ENCODE measurements around the gene CYB5D1. TPM values are rescaled to one million over a fixed set of nuclear protein-coding genes. Genes with fewer than 3 reads are reported as not detected.
"Not testable (repeated sequence)": the region's sequence is repeated elsewhere in the genome, so short reads cannot be mapped to it uniquely, and the experiment has no call there.

Gene CYB5D1, protein sequence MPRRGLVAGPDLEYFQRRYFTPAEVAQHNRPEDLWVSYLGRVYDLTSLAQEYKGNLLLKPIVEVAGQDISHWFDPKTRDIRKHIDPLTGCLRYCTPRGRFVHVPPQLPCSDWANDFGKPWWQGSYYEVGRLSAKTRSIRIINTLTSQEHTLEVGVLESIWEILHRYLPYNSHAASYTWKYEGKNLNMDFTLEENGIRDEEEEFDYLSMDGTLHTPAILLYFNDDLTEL
- polyA plus RNA-seq (2011; rRNA removed) (6.9 and 8.1 TPM in 2 replicates), polyA minus RNA-seq (2011; rRNA and poly(A)+ RNA removed) (5.3 and 8.7 TPM in 2 replicates)

DNA sequence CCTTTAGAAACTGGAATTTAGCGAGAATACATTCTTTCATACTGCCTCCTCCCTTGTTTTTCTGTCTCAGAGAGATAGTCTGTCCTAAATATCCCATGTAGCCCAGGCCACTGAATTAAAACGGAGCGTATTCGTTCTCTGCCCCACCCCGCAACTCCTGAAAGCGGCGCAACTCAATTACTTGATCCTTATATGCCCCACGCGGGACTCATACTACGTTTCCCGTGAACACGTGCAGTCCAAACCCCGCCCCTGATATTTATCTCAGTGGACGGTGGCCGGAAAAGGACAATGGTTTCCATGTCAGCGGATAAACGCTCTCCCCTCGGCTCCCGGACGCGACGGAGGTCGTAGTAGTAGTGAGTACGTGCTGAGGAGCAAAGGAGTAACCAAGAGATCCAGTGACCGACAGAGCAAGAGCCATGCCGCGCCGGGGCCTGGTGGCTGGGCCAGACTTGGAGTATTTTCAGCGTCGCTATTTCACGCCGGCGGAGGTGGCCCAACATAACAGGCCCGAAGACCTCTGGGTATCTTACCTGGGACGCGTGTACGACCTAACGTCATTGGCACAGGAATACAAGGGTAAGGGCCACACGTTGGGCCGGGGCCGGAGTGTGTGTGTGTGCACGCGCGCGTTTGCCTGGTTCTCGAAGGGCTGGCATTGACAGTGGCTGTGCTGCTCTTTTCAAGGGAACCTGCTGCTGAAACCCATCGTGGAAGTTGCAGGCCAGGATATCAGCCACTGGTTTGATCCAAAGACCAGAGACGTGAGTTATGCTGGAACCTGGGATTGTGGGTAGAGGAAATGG is at the start of gene CYB5D1:
CYB5D1 (plus strand) TSS at position 291 of the 809 bp plus-strand sequence; CDS start at position 423, 132 bp downstream.
- Histone ChIP-seq H3K4me3 (ENCODE audit: low read depth, low read length) (peak within 1 kb of the TSS; percentile 81), H3K9me3 (ENCODE audit: control insufficient read depth, insufficient read depth, low read length) (no peaks in the 10 kb centered on the region; the same call in 1 of the 2 replicates), H3K27me3 (ENCODE audit: control insufficient read depth, insufficient read depth, low read length) (no peaks in the 10 kb centered on the region), H3K27ac (ENCODE audit: low read depth, low read length) (peak within 1 kb of the TSS; percentile 91)
- CTCF ChIA-PET, result interaction anchor here (0.7 to 1.2 kb wide), 8 partner anchors 13 to 132 kb away, joined by 3 to 6 read pairs (median 4); partner anchors contain the start of gene KDM6B
- peak; percentile 84 for DNase-seq (ENCODE audit: low read depth, low spot score)
- TF ChIP-seq, protein P1, sequence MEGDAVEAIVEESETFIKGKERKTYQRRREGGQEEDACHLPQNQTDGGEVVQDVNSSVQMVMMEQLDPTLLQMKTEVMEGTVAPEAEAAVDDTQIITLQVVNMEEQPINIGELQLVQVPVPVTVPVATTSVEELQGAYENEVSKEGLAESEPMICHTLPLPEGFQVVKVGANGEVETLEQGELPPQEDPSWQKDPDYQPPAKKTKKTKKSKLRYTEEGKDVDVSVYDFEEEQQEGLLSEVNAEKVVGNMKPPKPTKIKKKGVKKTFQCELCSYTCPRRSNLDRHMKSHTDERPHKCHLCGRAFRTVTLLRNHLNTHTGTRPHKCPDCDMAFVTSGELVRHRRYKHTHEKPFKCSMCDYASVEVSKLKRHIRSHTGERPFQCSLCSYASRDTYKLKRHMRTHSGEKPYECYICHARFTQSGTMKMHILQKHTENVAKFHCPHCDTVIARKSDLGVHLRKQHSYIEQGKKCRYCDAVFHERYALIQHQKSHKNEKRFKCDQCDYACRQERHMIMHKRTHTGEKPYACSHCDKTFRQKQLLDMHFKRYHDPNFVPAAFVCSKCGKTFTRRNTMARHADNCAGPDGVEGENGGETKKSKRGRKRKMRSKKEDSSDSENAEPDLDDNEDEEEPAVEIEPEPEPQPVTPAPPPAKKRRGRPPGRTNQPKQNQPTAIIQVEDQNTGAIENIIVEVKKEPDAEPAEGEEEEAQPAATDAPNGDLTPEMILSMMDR (IDR thresholded peaks at IDR 0.05; ENCODE audit: low read depth, low read length), result no peak
- POLR2A ChIA-PET, result interaction anchor here (0.6 to 2.3 kb wide), 10 partner anchors 11 to 280 kb away, joined by 3 to 30 read pairs (median 5); partner anchors contain the start of genes CHD3, CNTROB, KDM6B and RNF227

DNA sequence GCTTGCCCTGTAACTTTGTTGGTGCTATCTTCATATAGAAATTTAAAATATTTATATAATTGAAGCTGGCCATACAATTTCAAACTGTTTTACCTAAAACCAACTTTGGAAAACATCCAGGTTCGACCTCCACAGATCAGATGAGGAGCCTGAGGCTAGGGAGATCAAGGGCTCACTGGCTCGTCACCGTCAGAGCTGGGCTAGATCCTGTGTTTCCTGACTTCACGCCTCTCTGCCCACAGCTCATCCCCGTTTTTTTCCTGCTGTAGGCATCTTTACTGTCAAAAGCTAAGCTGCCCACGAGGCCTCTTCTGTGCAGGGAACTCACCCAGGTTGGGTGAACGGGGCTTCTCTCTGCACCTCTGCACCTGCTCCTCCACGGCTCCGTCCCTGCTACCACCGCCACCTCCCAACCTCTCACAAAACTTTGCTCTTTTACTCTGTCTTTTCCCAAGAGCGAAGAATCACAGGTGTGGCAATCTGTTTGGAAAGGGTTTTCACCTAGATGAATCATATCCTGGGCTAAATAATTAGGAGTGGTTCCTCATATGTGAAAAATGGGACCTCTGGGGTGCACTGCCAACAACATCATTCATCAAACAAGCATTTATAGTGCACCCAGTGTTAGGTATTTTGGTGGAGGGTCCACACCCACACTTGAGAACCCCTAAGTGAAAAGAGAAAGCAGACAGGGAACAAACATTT is 48.6 kb upstream of the CYB5D1 start:
- ChIA-PET POLR2A (no interaction called here), CTCF (interaction anchor here (1.0 kb wide), 1 partner anchor 13 kb away, joined by 3 read pairs; no protein-coding TSS in a partner anchor)
- Histone ChIP-seq H3K27me3 (ENCODE audit: control insufficient read depth, insufficient read depth, low read length) (no peaks in the 10 kb centered on the region), H3K4me3 (ENCODE audit: low read depth, low read length) (no peak overlapping the region), H3K27ac (ENCODE audit: low read depth, low read length) (no peak overlapping the region), H3K9me3 (ENCODE audit: control insufficient read depth, insufficient read depth, low read length) (no peaks in the 10 kb centered on the region; the same call in 1 of the 2 replicates)
- DNase-seq (ENCODE audit: low read depth, low spot score), result no peak
- TF ChIP-seq, protein P1 (IDR thresholded peaks at IDR 0.05; ENCODE audit: low read depth, low read length), result no peak

DNA sequence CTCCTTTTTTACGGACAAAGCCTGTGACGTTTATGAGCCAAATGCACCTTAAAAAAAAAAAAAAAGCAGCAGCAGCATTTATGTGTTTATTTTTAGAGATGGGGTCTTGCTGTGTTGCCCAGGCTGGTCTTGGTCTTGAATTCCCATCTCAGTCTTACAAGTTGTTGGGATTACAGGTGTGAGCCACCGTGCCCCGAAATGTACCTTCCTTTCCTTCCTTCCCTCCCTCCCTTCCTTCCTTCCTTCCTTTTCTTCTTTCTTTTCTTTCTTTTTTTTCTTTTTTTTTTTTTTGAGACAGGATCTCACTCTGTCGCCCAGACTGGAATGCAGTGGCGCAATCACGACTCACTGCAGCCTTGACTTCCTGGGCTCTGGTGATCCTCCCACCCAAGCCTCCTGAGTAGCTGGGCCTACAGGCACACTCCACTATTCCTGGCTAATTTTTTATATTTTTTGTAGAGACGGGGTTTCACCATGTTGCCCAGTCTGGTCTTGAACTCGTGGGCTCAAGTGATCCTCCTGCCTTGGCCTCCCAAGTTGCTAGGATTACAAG is 47.9 kb upstream of the CYB5D1 start:
- DNase-seq (ENCODE audit: low read depth, low spot score); H3K9me3 ChIP-seq (ENCODE audit: control insufficient read depth, insufficient read depth, low read length); H3K4me3 ChIP-seq (ENCODE audit: low read depth, low read length); H3K27ac ChIP-seq (ENCODE audit: low read depth, low read length); POLR2A ChIA-PET; H3K27me3 ChIP-seq (ENCODE audit: control insufficient read depth, insufficient read depth, low read length); CTCF ChIA-PET: not testable (repeated sequence)

DNA sequence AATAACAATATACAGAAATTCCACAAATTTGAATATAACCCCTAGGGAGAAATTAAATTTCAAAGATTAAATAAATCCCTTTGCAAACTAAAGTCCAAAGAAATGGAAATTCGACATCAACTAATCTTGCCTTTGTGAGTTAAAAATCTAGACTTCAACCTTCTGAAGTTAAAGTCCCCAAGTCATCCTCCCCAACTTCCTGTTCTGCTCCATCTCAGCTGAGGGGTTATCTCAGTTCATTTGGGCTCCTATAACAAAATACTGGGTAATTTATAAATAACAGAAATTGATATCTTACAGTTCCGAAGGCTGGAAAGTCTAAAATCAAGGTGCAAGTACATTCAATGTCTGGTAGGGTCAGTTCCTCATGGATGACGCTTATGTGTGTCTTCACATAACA is 46.6 kb upstream of the CYB5D1 start:
- POLR2A ChIA-PET, result no interaction called here
- CTCF ChIA-PET, result interaction anchor here (0.6 kb wide), 1 partner anchor 12 kb away, joined by 10 read pairs; no protein-coding TSS in a partner anchor
- H3K4me3 ChIP-seq (ENCODE audit: low read depth, low read length), result no peak overlapping the region
- no peaks in the 10 kb centered on the region for H3K9me3 ChIP-seq (ENCODE audit: control insufficient read depth, insufficient read depth, low read length)
- TF ChIP-seq, protein P1 (IDR thresholded peaks at IDR 0.05; ENCODE audit: low read depth, low read length), result no peak
- H3K27ac ChIP-seq (ENCODE audit: low read depth, low read length), result no peak overlapping the region
- H3K27me3 ChIP-seq (ENCODE audit: control insufficient read depth, insufficient read depth, low read length), result peaks cover 4% of the 10 kb centered on the region
- DNase-seq (ENCODE audit: low read depth, low spot score), result no peak

DNA sequence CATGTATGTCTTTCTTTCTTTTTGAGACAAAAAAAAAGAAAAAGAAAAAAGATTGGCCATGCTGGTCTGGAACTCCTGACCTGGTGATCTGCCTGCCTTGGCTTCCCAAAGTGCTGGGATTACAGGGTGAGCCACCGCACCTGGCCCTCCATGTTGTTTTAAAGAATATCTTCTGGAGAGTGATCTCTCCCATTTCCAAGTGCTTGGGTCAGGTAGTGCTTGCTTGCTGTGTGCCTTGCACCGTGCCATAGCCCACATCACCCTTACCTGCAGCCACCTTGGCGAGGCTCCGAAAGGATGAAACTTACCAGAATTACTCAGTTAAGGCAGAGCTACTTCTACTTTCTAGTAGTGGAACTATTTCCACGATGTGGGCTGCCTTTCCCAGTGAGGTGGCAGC is 42.8 kb upstream of the CYB5D1 start:
- ChIA-PET CTCF (no interaction called here), POLR2A (no interaction called here)

More for the DNA sequence above, 42.8 kb upstream of the CYB5D1 start:
- TF ChIP-seq, protein P1 (IDR thresholded peaks at IDR 0.05; ENCODE audit: low read depth, low read length), result no peak
- Histone ChIP-seq H3K4me3 (ENCODE audit: low read depth, low read length) (no peak overlapping the region), H3K27me3 (ENCODE audit: control insufficient read depth, insufficient read depth, low read length) (peaks cover 21% of the 10 kb centered on the region), H3K27ac (ENCODE audit: low read depth, low read length) (no peak overlapping the region), H3K9me3 (ENCODE audit: control insufficient read depth, insufficient read depth, low read length) (no peaks in the 10 kb centered on the region; the same call in 1 of the 2 replicates)
- no peak for DNase-seq (ENCODE audit: low read depth, low spot score)

Measured in AG04450 (cell line).